NOMO-1 treated with dmso at 0.1 percent for 144 hours (cell line): ENCODE measurements around the gene PODNL1.

ENCODE experiments used
- DNase-seq: peaks from one replicate; lab custom pipeline; 2025; ENCODE audit not compliant: unreplicated experiment; lab: John Stamatoyannopoulos, UW

The PODNL1 gene, protein sequence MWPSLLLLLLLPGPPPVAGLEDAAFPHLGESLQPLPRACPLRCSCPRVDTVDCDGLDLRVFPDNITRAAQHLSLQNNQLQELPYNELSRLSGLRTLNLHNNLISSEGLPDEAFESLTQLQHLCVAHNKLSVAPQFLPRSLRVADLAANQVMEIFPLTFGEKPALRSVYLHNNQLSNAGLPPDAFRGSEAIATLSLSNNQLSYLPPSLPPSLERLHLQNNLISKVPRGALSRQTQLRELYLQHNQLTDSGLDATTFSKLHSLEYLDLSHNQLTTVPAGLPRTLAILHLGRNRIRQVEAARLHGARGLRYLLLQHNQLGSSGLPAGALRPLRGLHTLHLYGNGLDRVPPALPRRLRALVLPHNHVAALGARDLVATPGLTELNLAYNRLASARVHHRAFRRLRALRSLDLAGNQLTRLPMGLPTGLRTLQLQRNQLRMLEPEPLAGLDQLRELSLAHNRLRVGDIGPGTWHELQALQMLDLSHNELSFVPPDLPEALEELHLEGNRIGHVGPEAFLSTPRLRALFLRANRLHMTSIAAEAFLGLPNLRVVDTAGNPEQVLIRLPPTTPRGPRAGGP

DNA sequence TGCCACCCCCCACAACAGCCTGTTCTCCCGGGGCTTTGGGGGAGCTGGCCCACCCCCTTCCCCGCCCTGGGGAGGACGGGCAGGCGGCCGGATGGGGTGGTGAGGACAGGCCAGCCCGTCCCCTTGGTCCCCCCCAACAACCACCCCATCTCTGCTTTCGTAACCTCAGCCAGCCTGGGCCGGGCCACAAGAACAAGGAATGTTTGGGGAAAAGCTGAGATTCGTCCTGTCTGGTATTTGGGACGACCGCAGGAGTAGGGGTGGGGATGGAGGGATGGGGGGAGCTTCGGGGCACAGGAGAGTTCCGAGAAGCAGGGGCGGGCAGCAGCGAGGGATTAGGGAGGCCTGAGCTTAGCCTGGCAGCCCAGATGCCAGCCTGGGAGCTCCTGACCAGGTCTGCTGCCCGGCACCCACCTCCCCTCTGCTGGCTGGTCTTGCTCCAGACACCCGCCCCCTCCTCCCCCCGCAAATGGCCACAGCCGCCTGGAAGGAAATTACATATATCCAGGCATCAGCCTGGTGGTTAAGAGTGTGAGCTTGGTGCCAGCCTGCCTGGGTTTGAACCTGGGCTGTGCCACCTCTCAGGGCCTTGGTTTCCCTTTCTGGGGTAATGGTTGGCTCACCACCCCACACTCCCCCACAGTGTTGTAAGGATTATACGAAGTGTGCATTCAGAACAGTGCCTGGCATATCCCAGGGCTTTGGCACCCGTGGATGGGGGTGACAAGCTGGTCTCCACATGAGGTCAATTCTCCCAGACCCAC is at the start of gene PODNL1:
PODNL1 (minus strand) TSS at position 117 of the 764 bp plus-strand sequence. CDS start 236 bp downstream, outside the sequence.
- DNase-seq: no peak

DNA sequence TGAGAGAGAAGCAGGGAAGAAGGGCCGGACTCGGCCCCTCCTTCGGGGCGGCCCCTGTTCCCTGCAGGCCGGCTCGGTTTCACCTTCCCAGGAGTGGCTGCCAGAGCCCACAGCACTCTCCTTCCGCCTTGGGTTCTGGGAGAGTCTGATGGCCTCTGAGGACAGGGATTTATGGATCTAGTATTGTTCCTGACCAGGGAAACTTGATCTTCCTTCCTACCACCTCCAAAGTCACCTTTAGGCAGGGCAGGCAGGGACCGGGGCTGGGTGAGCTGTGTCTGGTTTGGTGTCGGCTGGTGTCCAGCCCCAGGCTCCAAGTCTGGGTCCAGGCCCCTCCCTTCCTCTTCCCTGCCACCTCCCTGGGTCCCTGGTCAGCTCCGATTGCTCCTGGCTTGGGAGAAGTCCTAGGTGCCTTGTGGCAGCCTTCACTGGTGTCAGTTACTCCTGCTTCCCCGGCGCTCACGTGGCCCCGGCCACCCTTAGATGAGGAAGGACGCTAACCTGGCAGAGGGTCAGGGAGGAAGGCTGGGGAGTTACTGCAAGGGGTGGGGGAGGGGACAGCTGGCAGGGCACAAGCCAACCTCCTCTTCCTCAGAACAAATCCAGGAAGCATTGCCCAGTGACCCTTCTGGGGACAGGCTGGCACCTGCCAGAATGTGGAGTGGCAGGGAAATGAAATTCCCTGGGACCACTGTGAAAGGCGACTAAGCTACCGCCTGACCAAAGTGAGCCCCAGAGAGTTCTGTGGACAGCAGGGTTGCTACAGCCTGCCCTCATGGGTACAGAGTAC is 49.1 kb upstream of the PODNL1 start:
- DNase-seq: peak; percentile 10

GRCh38 chr19:13986348-13986904 is 48.2 kb upstream of the PODNL1 start:
- DNase-seq: peak; percentile 97

DNA sequence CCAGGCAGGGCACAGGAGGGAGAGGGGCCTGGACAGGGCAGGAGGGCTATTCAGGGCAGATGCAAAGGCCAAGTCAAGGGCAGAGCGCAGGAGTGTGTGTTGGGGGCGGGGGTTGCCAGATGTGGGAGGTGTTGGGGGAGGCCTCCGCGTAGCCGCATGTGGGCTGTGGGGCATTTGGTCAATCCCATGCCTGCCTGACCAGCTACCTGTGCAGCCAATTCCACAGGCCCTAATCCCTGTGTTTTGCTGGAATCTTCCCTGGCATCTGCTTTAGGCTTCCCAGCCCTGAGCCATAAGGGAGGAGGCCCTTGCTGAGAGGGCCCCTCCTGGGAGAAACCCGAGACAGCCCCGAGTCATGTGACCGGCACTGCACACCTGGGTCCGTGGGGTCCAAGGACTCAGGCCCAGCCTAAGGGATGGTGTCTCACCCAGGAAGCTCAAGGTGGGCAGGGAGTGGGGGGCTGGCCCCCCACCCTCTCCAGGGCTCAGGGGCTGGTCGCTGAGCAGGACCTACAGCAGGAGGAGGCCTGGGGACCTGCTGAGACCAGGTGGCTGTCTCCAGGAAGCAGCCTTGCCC is 47.6 kb upstream of the PODNL1 start:
- no peak for DNase-seq

DNA sequence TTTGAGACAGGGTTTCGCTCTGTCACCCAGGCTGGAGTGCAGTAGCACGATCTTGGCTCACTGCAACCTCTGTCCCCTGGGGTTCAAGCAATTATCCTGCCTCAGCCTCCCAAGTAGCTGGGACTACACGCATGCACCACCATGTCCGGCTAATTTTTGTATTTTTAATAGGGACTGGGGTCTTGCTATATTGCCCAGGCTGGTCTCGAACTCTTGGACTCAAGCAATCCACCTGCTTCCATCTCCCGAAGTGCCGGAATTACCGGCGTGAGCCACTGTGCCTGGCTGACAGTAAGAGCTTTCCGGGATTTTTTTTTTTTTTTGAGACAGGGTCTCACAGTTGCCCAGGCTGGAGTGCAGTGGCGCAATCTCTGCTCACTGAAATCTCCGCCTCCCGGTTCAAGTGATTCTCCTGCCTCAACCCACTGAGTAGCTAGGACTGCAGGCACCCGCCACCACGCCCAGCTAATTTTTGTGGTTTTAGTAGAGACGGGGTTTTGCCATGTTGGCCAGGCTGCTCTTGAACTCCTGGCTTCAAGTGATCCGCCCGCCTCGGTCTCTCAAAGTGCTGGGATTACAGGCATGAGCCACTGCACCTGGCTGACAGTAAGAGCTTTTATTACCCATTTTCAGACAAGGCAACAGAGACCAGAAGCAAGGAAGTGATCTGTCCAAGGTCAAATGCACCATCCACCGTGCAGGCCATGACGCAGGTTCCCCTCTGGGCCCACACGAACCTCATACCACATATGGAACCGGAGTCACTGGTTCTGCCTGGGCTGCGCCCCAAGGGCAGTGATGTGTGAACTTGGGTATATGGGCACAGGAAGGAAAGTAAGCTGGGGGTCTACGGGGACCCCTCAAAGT is 46.9 kb upstream of the PODNL1 start:
- peak; percentile 55 for DNase-seq

GRCh38 chr19:13984186-13984585 is 46.0 kb upstream of the PODNL1 start:
- DNase-seq: no peak

DNA sequence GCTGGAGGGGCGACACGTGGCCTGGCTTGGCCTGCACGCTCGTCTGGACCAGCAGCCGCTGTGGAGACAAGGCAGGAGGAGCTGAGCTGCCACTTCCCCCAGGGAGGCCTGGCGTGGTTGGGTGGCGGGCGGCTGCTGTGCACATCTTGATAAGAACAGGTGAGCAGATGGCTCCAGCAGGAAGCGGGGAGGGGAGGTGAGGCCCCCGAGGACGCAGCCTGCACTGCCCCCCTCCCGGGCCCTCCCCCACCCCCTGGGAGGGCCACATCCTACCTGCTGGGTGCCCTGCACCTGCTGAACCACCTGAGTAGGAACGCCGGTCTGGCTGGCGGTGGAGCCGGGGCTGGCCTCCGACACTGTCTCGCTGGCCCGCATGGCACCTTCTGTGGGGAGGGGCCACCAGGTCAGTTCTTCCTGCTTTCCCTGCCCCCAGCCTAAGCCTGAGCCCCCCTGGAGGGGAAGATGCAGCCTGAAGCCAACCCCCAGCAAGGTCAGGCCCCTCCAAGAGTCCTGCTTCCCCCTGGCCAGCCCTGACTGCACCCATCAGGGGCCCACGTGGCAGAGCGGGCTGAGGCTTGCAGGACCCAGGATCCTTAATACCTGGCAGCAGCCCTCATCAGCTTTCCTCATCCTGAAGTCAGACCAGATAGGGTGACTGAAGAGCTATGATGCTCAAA is 45.1 kb upstream of the PODNL1 start:
- no peak for DNase-seq

GRCh38 chr19:13982773-13983172 is 44.6 kb upstream of the PODNL1 start:
- DNase-seq: no peak

DNA sequence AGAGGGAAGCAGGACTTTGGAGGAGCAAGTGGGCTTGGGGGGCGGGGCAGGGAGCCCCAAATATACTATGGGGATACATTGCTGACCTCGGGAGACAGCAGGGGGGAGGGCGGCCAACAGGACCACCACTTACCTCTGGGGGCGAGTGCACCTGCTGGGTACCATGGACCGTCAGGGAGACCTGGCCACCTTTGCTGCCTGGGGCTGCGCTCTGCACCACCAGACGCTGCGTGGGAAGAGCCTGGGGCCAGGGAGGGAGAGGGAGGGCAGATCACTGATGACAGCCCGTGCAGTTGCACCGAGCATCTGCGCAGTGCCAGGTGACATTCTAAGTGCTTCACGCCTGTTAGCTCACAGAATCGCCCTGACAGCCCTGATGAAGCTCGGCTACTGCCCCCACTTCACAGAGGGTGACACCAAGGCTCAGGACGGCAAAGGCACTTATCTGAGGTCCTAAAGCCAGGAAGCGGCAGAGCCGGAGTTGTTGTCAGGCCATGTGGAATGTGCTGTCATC is 43.8 kb upstream of the PODNL1 start:
- no peak for DNase-seq

DNA sequence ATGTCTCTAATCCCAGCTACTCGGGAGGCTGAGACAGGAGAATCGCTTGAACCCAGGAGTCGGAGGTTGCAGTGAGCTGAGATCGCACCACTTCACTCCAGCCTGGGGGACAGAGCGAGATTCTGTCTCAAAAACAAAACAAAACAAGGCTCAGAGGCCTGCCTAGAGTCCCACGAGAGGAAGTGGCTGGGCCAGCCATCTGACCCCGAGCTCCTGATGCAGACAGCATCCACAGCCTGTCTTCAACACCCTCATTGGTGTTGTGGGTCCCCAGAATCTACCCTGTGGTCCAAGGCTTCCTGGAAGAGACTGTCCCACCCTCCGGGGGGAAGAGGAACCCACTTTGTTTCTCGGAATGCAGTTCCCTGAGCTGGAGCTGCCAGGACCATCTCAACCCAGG is 43.2 kb upstream of the PODNL1 start:
- DNase-seq: no peak

- no peak for DNase-seq
Observed at GRCh38 chr19:13981021-13981420, 42.8 kb upstream of the PODNL1 start.

DNA sequence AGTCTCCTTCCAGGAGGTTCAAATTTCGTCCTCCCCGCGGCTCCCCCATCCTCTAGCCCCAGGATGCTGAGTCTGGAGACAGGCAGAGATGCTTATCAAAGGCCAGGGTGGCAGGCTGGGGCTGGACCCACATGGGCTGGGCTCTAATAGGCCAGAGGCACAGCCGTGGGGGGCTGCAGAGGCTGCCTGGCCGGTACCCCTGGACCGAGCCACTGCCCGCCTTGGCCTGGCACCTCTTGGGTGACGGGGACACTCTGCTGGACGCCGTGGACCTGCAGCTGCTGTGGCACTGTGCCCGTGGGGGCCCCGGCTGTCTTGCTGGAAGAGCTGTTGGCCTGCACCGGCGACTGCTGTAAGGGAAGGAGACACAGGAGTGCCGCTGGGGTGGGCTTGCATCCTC is 42.1 kb upstream of the PODNL1 start:
- DNase-seq: no peak

- no peak for DNase-seq
Observed at GRCh38 chr19:13979686-13980085, 41.5 kb upstream of the PODNL1 start.

- no peak for DNase-seq
Observed at GRCh38 chr19:13979244-13979615, 41.0 kb upstream of the PODNL1 start.

DNA sequence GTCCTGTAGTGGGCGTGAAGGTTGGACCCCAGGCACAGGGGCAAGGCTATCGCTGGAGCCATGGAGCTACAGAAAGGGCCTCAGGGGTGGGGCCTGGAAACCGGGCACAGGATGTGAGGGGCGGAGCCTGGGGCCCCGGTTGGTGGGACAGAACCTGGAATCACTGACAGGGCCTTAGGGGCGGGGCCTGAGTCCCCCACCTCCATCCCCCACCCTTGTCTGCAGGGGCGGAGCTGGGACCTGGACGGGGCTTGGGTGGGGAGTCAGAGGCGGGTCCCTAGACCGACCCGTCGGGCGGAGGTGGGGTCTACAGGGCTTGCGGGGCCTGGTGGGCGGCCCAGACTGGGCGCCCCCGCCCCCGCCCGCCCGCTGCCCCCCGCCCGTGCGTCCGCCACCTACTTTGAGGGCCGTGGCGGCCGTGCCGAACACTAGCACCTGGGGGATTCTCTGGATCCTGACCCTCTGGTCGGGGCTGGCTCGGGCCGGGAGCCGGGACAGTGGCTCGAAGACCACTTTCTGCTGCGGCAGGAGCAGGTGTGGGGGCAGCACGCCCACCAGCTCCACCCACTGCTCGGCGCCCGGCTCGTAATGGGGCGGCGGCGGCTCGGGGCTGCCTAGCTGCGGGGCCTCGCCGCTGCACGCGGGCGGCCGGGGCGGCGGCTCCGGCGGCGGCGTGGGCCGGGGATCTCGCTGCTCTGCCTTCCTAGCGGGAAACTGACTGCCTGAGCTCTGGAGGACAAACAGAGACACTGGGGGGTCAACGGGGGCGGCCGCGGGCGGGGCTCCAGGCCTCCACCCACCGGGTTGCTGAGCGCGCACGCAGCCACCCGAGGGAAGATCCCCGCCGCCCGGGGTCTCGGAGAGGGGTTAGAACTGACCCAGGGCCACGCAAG is 40.4 kb upstream of the PODNL1 start:
- DNase-seq: no peak

GRCh38 chr19:13977803-13978202 is 39.6 kb upstream of the PODNL1 start:
- DNase-seq: no peak

DNA sequence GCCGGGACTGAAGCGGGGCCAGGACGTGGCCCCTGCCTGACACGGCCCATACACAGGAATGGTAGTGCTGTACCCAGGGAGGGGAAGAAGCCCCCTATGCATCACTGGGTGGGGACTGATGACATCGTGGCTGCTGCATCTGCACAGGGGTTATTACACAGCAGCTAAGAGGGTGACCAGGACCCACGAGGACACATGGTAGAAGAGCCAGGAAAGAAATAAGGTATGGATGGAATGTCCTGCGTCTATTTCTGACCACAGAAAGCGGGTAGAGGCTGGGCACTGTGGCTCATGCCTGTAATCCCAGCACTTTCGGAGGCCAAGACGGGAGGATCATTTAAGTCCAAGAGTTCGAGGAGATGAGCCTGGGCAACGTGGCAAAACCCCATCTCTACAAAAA is 38.2 kb upstream of the PODNL1 start:
- DNase-seq: no peak

GRCh38 chr19:13975870-13976269 is 37.7 kb upstream of the PODNL1 start:
- no peak for DNase-seq
